GM21619 (cell line): ENCODE measurements around the gene RNF213.

ENCODE experiments used
- ATAC-seq: cut with Tn5 transposase; IDR thresholded peaks from one replicate; pipeline ENCODE4 v1.9.1; 2021; ENCODE audit not compliant: unreplicated experiment

RNF213 gene

DNA sequence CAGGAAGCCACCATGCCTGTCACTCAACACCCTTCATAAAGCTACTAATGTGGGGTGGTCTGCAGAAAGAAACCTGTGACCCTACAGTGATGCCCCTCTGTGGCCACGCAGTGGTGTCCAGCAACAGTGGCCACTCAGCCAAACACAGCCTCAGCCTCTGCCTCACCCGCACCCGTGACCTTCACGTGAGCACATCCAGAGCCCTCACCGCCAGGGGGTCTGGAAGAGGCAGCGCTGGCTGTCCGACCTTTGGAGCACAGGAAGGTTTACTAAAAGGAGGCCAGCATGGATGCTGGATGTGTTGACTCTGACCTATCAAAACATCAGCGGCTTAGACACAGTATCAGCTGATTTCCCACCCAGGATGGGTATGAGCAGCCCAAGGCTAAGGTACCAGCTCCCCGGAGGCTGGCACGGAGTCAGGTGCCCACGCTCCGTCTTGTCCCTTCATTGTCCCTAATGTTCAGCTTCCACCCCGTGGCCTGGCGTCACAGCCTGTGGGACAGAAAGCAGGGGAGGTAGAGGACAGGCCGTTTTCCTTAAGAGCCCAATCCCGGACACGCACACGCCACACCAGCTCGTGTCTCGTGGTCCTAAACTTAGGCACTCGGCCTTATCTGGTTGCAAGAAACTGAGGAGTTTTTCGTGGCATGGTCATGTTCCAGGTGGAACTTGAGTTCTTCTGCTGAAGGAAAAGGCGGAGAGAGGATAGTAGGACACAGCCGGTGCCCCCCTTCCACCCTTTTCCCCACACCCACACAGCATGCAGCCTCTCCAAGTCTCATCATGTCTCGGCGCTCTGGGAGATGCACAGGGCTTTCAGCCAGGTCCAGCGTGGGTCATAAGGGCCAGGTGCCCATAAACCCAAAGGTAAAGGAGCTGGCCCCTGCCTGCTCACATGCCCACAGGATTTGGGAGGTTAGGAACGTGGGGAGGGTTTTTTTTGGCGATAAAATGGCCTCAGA lies 104.6 kb downstream of the RNF213 start:
- no peak for ATAC-seq

DNA sequence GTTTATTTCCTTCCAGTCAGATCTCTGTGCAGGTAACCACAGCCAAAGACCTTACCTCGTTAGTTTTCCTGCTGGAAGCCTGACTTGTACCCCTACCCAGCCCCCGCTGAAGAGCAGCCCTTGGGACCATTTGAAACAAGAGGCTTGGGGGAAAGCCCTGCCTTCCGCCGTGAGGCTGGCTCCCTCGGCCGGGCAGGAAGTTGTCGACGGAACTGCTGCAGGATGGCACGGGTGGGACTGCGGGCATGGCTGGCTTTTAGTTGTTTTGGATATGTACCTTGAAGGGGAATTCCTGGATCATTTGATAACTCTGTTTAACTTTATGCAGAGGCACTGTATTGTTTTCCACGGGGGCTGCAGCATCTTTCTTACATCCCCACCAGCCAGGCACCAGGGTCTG lies 105.3 kb downstream of the RNF213 start:
- no peak for ATAC-seq

DNA sequence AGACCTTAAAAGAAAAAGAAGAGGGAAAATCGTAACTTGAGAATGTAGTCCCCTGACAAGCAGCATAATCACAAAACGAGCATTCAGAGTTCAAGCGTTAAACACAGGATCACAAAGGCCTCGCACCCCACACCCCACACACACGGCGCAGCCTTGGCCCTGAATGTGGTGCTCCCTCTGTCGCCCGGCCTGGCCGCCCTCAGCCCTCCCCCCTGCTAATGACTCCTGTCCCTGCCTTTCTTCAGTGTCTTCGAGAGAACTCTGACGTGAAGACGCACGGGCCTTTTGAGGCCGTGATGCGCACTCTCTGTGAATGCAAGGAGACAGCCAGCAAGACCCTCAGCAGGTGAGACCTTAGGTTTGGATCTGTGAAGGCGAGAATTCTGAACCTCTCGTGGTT lies 106.9 kb downstream of the RNF213 start:
- no peak for ATAC-seq

DNA sequence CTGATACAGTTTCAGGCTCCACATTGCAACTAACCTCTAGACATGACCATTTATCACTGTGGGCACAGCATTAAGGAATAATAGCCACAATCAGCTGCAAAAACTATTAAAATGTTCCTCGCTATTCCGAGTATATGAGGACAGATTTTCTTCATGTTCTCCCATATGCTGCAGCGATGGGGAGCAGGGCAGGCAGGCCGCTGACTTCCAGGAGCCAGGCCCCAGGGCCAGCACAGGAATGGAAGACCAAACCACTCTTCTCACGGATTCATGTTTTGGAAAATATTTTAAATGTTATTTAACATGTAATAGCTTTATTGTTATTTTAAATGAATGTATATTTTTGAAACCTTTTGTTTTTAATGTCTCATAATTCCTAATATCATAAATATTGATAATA lies 110.5 kb downstream of the RNF213 start:
- no peak for ATAC-seq

DNA sequence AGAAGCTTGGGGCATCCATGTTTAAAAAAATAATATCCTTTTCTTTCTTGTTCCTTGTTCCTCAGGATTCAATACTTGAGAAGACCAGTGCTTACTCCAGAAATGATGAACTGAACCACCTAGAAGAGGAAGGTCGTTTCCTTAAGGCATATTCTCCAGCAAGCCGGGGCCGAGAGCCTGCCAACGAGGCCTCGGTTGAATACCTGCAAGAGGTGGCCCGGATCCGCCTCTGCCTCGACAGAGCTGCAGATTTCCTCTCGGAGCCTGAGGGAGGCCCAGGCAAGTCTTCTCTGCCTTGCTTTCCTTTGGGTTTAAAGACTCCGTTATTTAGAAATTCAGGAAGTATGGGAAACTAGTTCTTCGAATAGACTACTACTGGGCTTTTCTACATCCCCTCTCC lies 111.8 kb downstream of the RNF213 start:
- no peak for ATAC-seq

DNA sequence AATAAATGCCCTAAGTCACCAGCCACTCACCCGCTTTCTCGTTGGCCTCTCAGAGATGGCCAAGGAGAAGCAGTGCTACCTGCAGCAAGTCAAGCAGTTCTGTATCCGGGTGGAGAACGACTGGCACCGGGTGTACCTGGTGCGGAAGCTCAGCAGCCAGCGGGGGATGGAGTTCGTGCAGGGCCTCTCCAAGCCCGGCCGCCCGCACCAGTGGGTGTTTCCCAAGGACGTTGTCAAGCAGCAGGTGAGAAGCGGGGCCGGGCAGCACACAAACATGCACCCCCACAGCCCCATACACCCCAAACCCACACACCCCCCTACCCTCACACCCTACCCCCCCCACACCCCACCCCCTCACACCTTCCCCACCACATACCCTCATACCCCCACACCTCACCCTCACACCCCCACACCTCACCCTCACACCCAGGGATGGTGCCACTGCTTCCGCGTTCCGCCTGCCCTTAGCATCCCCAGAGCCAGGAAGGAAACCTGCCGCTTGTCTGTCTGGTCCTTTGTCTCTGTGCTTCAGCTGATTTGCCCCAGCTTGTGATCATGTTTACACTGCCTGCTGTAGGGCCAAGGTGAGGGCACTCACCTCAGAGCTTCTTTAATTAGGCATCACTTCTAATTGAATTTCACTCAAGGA lies 112.4 kb downstream of the RNF213 start:
- no peak for ATAC-seq

DNA sequence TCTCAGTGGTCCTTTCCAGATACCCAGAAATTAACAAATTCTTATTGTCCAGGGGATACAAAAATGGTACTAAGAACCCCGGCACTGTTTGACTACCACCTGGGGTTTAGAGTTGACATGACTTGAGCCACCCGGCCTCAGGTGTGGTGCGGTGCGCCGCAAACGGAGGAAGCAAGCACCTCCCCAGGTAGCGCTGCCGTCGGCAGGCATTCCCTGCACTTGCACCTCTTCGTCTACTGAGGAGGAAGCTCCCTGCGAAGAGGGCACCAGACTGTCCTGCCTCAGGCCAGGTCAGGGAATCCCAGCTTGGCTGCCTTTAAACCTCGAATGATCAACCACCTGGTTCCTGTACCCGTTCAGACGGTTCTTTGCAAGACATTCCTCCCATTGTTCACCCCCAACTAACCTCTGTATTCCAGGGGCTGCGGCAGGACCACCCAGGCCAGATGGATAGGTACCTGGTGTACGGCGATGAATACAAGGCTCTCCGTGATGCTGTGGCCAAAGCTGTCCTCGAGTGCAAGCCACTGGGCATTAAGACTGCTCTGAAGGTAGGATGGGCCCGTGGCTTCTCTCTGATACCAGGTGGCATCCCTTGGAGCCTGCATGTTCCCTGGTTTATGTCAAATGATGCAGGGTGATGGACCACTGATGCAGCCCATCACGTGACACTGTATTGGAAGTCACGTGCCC lies 113.5 kb downstream of the RNF213 start:
- no peak for ATAC-seq

DNA sequence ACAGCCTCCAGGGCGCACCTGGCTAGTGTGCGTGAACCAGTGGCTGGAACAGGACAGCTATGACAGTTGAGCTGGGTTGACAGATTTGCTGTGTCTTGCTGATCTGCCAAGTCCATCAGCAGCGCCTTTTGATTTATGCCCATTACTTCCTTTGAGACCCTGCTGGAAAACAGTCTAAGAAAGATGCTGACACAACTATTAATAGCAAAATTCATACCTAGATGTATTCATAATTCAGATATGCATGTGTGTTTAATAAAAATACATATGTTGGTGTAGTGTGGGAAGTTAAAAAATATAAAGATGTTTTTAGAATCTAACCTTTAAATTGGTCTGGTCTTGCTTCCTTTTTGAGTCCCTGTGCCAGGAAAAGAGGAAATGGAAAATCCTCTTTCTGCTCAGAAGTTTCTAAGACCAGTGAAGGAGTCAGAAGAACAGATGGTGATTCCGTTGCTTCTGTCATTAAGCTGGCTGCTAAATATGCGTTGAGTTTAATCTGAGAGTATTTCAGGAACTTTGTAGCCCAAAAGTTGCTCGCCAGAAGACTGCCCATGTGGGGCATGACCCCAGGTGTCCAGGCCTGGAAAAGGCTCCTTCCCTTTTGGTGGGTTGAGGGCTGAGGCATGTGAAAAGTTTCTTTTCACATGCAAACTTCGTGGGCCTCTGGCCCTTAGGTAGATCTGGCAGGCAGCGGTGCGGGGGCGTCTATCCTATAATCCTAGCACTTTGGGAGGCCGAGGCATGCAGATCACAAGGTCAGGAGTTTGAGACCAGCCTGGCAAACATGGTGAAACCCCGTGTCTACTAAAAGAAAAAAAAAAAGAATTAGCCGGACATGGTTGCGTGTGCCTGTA lies 114.3 kb downstream of the RNF213 start:
- ATAC-seq, result no peak

DNA sequence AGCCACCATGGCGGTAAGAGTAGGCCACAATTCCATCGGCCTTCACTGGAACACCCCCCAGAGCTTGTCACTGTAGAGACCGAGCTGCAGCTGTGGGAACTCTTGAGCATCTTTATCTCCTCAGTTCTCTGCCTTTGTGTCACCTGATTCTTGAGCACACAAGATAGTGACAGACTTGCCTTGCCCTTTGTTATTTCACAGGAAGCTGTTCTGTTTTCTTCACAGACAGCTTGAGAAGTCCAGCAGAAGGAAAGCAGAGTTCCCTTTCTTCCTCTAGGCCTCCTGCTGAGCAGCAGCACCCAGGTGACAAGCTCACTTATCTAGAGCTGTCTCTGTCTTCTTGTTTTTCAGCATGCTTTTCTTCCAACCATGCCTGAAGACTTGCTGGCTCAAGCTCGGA lies 115.9 kb downstream of the RNF213 start:
- ATAC-seq, result no peak

DNA sequence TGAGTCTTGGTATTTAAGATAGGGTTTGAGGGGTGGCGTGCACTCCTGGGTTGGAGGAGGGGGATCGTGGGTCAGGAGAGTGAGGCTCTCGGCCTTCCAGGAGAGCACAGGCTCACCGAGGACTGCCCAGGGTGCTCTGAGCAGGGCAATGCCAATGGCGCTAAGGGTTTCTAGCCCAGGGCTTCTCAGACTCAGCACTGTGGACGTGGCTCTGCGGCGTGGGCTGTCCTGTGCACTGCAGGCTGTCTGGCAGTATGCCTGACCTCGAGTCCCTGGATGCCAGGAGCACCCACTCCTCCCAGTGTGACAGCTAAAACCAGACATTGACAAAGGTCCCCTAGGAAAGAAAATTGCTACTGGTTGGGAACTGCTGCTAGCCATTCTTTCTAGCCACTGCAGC lies 117.1 kb downstream of the RNF213 start:
- no peak for ATAC-seq

DNA sequence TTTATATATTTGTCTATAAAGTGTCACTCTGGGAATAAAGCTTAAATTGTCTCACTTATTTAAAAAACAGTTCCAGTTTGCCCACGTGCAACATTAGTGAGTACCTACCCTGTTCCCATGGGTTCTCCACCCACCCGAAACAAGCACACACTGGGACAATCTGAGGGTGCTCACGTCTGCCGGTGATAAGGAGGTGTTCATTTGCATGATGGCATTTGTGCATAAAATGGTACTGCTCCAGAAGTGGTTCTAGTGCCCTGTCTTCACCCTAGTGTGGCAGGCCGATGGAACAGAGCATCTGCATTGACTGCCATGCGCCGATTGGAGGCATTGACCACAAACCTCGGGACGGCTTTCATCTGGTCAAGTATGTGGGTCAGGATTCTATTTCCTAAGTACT lies 118.7 kb downstream of the RNF213 start:
- ATAC-seq, result no peak

DNA sequence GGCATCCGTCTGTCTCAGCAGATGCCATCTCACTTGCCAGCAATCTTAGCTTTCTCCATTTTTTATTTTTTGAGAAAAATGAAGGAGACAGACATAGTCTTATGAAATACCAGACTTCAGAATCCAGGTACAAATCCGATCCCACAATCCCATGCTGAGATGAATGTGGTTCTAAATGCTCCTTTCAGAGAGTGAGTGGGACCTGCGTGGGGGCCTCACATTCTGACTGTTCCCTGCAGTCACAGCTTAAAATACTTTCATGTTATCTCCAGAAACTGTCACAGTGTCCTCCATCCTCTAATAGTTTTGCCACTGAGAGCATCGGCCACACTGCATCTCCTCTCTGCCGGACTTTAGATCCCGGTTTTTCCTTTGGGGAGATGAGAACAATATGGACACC lies 119.4 kb downstream of the RNF213 start:
- ATAC-seq, result no peak

DNA sequence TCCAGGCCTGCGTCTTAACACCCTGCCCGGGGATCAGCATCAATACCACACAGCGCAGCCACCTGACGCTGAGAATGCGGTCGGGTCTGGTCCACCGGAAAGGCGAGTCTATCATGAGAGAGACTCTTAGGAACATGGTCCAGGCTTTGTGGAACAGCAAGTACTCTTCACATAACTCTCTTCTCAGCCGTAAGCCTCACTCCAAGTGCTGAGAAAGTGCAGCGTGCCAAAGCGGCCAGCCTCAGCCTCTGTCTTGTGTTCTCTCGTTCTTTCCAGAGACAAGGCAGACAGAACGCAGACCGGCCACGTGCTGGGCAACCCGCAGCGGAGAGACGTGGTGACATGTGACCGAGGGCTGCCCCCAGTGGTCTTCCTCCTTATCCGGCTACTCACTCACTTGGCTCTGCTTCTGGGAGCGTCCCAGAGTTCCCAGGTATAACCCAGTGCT lies 119.9 kb downstream of the RNF213 start:
- ATAC-seq, result no peak

DNA sequence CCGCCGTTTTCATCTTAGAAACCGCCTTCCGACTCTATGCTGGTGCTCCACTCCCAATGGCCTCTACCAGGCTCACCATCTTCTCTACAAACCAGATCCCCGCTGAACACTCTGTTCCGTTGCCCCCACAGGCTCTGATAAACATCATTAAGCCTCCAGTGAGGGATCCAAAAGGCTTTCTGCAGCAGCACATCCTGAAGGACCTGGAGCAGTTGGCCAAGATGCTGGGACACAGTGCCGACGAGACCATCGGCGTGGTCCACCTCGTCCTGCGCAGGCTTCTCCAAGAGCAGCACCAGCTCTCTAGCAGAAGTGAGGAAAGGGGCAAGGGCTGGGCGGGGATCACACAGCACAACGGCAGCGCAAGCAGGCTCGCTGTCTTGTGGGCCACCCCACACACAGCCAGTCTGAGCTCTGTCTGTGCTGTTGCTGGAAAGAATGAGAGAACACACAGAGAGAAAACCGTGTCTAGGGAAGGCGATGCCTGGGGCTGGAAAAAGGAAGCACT lies 120.8 kb downstream of the RNF213 start:
- ATAC-seq, result no peak

DNA sequence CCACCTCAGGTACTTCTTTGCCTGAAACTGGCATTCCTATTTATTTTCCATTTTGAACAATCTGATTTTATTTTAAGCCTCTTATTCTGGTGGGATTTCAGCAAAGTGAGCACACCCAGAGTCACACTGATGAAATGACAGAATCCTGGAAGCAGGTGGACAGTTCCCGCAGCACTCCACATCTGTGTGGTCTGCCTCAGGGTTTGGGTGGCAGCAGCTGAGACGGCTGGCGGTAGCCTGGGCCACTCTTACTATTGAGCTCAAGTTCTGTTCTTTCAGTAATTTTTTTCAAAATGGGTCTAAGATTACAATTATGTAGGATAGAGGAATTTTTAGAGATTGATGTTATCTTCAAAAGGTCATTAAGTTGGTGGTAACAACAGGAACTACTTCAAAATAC lies 121.8 kb downstream of the RNF213 start:
- no peak for ATAC-seq

DNA sequence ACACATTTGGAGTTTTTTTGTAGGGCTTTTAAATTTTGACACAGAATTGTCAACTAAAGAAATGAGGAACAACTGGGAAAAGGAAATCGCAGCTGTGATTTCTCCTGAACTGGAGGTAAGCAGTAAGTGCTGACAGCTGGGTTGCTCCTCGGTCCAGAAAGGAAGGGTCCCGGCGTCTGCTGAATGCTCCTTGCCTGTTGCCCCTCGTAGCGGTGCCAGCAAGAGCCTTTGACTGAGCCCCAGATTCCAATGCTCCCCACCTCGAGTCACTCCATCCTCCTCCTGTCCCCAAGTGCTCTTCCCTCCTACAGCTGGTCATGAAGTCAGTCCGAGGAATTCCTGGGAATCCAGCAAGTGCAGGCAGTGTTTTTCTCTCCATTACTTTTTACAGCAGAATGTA lies 122.3 kb downstream of the RNF213 start:
- ATAC-seq, result no peak

DNA sequence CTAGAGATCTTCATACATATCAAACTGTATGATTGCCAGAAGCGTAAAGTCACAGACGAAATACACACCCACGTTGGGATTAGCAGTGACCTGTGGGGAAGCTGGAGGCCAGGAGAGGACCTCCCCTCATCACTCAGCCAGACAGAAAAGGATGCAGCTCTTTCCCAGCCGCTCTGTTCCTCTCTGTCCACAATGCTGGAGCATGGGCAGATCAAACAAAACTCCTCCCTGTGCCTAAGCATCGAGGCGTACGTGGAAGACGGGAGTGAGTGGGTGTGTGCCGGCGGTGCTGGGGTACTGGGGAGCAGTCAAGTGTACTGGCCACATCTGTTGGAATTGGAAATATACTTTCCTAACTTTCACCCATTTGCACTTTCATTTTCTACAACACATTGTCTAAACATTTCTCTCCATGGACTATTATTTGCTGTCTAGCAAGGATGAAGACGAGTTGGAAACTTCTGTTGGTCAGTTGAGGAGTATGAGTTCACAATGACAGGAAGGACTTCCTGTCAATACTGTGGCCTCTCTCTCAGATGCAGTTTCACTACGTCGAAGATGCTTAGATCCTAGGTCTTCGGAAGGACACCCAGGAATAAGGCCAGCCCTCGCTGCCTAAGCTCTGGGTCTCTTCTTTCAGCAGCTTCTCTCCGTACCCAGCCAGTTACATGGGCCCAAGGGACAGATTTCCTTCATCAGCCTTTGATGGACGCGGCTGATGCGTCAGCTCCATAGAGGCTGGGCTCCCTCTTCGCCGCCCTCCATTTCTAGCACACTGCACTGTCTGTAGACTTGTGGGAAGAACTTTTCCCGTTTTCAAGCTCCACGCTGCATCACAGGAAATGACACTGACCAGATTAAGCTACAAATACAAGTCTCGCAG lies 123.7 kb downstream of the RNF213 start:
- ATAC-seq, result no peak

DNA sequence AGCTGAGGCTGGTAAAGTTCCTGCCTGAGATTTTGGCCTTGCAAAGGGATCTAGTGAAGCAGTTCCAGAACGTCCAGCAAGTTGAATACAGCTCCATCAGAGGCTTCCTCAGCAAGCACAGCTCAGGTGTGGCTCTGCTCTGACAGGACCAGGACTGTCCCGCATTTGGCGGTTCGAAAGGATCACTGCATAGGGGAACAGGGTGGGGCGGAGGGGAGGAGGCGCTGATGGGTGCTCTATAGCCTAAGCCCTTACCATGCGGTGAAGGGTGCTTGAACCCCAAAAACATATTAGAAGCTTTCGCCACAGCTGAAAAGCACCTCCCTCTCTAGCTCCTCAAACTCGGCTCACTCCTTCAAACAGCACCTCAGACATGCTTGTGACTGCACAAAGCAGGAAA lies 124.4 kb downstream of the RNF213 start:
- ATAC-seq, result no peak

DNA sequence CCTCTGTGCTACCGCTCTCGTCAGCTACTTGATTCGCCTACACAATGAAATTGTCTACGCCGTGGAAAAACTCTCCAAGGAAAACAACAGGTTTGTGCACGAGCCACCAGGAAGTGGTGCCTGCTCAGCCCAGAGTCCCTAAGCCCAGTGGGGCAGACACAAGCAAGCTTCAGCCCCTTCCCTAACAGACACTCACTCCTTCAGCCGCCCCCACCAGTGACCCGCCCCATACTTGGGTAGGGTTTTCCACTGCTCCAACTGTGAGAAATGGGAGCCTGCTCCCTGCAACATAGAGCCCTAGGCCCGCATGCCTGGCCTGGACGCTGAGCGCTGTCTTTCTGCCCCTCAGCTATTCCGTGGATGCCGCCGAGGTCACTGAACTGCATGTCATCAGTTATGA lies 125.7 kb downstream of the RNF213 start:
- ATAC-seq, result no peak

DNA sequence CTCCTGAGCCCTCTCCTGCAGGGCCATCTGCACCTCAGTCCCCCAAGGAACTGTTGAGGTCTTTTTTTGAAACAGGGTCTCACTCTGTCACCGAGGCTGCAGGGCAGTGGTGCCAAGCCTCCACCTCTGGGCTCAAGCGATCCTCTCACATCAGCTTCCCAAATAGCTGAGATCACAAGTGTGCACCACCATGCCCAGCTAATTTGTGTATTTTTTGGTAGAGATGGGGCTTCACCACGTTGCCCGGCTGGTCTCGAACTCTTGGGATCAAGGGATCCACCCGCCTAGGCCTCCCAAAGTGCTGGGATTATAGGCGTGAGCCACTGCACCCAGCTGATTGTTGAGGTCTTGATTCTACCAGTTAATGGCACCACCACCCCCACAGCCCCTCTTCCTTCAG lies 126.4 kb downstream of the RNF213 start:
- ATAC-seq, result no peak
